Bronchial epithelial cell (primary cell): ENCODE measurements around the gene PHLDA2. TPM values are rescaled to one million over a fixed set of nuclear protein-coding genes. Genes with fewer than 3 reads are reported as not detected.

ENCODE experiments used
- DNase-seq: peaks from one replicate; pipeline ENCODE4 v3.0.0-alpha.2; 2010; ENCODE audit warnings: low read depth
- FAIRE-seq: peaks from 2 replicates; lab custom pipeline; 2011; peaks lifted over from hg19 to GRCh38; lab: Jason Lieb, UNC
- H3K27me3 ChIP-seq: 2 replicates; pipeline ENCODE4 v1.5.1; 2011; ENCODE audit warnings: low read length; ENCODE audit not compliant: control insufficient read depth, insufficient read depth
- H3K36me3 ChIP-seq: 2 replicates; pipeline ENCODE4 v1.5.1; 2011; ENCODE audit warnings: low read length; ENCODE audit not compliant: control insufficient read depth, insufficient read depth
- H3K4me3 ChIP-seq: 2 replicates; pipeline ENCODE4 v1.5.1; 2011; ENCODE audit warnings: mild to moderate bottlenecking, low read depth, low read length, control low read depth
- total RNA-seq: library from RNA; depleted of rRNA; stranded (reverse); fragments of >200 nt; gene quantifications from 2 replicates; pipeline ENCODE4 v1.2.1, GENCODE V29; 2014
- TF ChIP-seq, protein P1 (sequence below): IDR thresholded peaks from 2 replicates; pipeline ENCODE4 v1.5.1; 2011; ENCODE audit warnings: mild to moderate bottlenecking, moderate library complexity, low read length, control low read depth, inconsistent platforms; ENCODE audit not compliant: insufficient read depth, severe bottlenecking

The PHLDA2 gene
- total RNA-seq, 1 donor from 2014 or later = 5.0 TPM

DNA sequence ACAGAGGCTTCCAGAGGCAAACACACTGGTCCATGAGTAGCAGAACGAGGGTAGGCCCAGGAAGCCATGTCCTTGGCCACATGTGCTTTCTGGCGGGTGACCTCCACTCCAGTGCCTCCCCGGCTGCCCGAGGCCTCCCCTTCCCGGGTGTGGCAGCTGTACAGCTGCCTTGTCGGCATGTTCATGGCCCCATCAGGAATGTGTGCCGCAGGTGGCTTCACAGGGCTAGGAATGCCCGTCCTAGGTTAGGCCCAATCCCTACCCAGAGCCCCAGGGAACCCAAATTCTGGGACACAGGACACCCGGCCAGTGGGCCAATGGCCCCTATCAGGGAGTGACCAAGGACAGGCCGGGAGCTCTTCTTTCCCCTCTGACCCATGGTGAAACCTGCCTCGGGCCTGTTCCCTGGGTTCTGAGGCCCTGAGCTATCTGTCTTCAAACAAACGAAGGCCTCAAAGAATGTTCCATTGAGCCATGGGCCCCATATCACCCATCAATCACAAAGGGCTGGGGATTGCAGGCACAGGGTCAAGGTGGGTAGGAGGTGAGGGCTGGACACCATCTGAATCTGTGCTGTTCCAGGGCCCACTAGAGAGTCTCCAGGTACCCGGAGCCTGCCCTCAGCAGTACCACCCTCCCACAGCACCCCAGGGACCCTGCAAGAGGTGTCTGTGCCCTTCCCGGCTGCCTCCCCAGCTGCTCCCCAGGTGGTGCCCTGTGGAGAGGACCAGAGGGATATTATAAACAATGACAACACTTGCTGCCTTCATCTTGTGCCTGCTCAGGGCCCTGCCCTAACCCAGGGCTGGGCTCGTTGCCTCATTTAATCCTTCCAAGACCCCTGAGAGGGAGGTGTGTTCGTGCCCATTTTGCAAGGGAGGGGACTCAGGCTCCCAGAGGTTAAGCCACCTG, 39.6 kb downstream of the PHLDA2 start:
- Histone ChIP-seq H3K4me3 (no peak overlapping the region), H3K27me3 (no peaks in the 10 kb centered on the region), H3K36me3 (no peaks in the 10 kb centered on the region)
- TF ChIP-seq, protein P1, sequence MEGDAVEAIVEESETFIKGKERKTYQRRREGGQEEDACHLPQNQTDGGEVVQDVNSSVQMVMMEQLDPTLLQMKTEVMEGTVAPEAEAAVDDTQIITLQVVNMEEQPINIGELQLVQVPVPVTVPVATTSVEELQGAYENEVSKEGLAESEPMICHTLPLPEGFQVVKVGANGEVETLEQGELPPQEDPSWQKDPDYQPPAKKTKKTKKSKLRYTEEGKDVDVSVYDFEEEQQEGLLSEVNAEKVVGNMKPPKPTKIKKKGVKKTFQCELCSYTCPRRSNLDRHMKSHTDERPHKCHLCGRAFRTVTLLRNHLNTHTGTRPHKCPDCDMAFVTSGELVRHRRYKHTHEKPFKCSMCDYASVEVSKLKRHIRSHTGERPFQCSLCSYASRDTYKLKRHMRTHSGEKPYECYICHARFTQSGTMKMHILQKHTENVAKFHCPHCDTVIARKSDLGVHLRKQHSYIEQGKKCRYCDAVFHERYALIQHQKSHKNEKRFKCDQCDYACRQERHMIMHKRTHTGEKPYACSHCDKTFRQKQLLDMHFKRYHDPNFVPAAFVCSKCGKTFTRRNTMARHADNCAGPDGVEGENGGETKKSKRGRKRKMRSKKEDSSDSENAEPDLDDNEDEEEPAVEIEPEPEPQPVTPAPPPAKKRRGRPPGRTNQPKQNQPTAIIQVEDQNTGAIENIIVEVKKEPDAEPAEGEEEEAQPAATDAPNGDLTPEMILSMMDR = no peak
- FAIRE-seq (no peak), DNase-seq (no peak)

DNA sequence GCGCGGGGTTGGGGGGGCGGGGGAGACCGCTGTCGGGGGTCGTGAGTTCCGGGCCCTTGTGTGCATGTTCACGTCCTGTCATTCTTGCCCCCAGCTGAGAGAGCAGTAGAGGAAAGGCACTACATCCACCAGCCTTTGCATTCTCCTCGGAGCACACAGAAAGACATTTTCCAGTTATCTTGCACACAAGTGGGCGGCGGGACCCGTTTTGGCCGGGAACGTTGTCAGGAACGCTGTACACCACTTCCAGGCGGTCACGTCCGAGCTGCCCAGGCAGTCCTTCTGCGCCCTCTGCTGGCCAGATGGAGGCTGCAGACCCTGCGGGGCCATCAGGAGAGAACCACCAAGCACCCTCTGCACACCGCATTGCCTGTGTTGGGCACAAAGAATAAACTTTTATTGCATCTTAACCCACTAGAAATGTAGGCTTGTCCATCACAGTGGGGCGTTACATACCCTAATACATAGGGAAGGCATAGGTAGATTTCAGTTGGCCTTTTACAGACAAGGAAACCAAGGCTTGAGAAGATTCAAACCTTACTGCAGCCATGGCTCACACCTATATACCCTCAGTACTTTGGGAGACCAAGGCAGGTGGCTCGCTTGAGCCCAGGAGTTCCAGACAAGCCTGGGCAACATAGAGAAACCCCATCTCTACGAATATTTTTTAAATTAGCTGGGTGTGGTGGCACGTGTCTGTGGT, 40.8 kb downstream of the PHLDA2 start:
- TF ChIP-seq, protein P1 = peak; percentile 98
- FAIRE-seq = no peak
- no peaks in the 10 kb centered on the region for H3K27me3 ChIP-seq
- peak; percentile 62 for DNase-seq
- H3K4me3 ChIP-seq = no peak overlapping the region
- H3K36me3 ChIP-seq = no peaks in the 10 kb centered on the region

DNA sequence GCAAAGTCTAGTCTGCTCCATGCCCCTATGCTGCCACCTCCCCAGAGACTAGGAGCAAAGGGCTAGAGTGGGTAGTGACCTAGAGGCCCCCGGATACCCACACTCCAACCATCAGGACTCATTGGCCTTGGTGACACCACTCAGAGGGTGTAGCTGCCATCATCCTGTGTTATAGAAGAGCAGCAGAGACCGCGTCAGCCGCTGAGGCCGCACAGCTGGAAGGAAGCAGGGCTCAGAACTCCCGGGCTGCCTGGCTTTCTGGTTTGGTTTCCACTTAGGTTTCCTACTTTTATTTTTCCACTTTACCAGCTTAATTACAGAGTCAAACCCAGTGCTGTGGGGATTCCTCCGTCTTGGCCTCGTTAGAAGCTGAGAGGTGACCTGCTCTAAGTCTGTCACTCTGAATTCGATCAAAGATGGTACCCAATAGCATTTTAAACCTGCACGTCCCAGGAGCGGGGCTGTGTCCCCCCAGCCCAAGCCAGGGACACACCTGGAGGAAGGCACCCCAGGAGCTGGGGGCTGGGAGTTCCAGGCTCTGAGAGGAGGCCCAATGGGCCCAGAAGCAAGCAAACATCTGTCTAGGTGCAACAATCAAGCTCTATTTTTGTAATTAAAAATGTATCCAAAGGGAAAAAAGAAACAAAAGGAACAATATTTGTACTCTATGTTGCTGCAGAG, 41.6 kb downstream of the PHLDA2 start:
- no peaks in the 10 kb centered on the region for H3K27me3 ChIP-seq
- DNase-seq (no peak), FAIRE-seq (no peak)
- H3K36me3 ChIP-seq = no peaks in the 10 kb centered on the region
- TF ChIP-seq, protein P1 = no peak
- no peak overlapping the region for H3K4me3 ChIP-seq

DNA sequence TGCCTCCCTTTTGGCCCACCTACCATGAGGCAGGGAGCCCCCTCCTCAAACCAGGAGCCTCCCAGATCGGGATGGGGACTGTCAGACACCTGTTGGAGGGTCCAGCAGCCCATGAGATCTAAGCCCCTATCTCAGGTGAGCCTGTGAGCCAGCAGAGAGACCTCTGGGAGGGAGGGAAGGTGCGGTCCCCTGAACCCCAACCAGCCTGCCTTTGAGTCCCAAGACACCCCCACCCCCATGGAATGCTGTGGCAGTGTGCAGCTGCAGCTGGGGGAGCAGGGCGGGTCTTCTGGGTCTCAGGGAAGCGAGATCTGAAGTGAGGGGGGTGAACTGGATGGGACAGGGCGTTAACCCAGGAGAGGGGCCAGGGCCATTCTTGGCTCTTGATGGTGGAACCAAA, 42.3 kb downstream of the PHLDA2 start:
- no peak overlapping the region for H3K4me3 ChIP-seq
- no peaks in the 10 kb centered on the region for H3K36me3 ChIP-seq
- no peaks in the 10 kb centered on the region for H3K27me3 ChIP-seq
- TF ChIP-seq, protein P1 = no peak
- FAIRE-seq (no peak), DNase-seq (no peak)

DNA sequence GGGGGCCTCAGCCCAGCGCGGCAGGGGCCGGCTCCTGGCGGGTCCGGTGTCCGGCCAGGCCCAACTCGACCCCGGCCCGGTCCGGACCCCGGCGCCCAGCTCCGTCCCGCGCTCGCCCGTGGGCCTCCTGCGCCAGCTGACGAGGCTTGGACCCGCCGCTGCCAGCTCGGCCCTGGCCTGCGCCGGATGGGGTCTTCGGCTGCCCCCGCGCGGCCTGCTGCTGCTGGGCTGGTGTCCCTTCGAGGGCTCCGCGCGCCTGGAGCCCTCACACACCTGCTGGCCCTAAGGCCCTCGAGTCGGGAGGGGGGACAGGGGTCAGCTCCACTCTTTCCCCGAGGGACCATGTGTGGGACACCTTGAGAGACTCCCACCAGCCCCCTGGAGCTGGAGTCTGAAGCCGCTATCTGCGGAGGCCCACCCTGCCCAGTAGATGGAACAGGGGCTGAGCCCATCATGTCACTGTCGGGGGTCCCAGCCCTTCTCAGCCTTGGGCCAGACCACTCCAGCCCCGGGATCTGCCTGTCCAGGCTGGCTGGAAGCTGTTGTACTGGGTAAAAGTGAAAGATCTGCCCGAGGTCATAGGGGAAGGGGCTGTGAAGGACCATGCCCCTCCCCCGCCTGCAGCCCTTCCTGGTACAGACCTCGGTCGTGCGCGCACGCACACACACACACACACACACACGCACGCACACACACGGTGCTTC, 42.9 kb downstream of the PHLDA2 start:
- TF ChIP-seq, protein P1 = no peak
- H3K4me3 ChIP-seq = no peak overlapping the region
- no peak for FAIRE-seq

More for the DNA sequence above, 42.9 kb downstream of the PHLDA2 start:
- DNase-seq = no peak
- Histone ChIP-seq H3K36me3 (no peaks in the 10 kb centered on the region), H3K27me3 (peaks cover 2% of the 10 kb centered on the region)
